HG02973 (cell line): Measurements from ENCODE around the gene SORBS1.
A peak's percentile ranks its signal among the peaks of the same experiment; 100 is the strongest.

ENCODE experiments used
- ATAC-seq: cut with Tn5 transposase; IDR thresholded peaks from one replicate; pipeline ENCODE4 v1.9.1; 2021; ENCODE audit warnings: moderate library complexity; ENCODE audit not compliant: unreplicated experiment

Gene SORBS1

DNA sequence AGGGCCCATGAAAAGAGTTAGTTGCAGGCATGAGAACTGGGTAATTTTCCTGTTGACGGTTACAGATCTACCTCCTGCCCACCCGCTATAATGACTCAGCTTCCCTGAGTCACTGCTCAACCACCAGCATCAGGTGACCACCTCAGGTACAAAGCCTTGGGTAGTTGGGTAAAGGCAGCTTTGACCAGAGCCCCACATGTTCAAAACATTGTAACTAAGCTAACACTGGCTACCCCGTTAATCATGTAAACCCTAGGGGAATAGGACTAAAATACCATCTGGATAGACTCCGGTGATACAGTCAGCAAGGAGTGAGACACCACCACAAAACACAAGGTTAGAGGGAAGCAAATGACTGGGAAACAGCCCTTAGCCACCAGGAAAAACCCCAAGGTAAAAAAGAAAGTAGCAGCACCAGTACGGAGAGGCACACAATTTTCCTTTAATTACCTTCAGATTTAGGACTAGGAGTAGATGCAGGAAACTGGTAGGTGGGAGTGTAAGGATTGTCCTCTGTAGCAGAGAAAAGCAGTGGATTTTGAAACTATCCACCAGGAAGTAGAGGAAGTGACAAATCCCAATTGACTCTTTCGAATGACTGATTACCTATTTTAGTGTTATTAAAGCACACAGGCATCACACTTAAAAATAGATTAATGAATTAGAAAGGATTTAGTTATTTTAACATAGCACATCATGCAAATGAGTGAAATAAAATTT, 166.8 kb downstream of the SORBS1 start:
- ATAC-seq: peak; percentile 62

DNA sequence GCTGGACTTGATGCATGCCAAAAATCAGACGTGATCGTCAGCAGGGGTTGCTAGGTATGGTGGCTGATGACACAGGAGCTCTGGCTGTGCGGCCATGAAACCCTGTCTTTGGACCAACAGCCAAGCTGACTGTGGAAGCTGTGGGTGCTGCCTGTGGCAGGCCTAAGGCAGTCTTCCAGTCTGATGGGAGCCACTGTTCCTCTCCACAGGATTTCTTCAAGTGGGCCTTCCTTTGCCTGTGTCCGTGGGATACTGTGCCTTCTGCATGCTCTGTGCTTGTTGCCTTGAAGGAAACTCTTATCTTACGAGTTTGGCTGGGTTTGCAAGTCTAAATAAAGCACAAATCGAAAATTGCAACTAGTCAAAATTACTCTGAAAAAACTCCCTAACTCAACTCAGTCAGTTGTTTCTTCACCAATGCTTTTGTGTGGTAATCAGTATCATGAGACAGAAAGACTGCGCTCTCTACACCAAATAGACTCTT, 168.4 kb downstream of the SORBS1 start:
- peak; percentile 43 for ATAC-seq

DNA sequence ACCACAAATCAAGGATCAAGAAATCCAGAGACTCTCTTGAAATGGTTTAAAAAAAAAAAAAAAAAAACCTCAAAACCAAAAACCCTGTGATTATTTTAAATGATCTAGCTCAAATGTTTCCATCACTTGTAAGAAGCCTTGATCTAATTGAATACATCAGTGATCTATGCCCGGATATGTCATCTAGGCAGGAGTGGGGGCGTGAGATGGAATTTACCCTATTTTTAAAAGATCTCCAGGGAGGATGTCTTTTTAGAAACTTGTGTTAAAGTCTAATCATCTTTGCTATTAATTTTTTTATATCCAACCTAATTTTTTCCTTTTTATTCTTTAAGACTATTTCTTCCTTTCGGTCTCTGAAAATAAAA, 169.0 kb downstream of the SORBS1 start:
- no peak for ATAC-seq

GRCh38 chr10:95391581-95392216, 169.5 kb downstream of the SORBS1 start:
- ATAC-seq: no peak

- ATAC-seq: no peak
Measured at GRCh38 chr10:95391164-95391563, 170.0 kb downstream of the SORBS1 start.

DNA sequence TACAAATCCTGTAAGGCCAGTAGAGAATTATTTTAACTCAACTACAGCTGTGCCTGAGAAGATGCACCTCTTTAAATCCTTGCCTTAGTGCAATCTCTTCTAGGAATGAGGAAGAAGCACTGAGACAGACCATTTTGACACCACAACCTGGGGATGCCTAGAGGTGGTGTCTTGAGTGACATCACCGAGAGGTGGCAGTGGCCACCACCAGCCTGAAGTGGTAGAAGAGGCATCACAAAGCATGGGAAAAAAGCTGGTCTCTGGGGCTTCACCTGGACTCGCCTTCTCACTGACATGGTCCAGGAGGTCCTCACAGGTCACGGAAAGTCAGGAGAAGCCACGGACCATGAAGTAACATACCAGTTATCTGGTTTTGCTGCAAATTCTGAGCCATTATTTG, 171.2 kb downstream of the SORBS1 start:
- no peak for ATAC-seq

DNA sequence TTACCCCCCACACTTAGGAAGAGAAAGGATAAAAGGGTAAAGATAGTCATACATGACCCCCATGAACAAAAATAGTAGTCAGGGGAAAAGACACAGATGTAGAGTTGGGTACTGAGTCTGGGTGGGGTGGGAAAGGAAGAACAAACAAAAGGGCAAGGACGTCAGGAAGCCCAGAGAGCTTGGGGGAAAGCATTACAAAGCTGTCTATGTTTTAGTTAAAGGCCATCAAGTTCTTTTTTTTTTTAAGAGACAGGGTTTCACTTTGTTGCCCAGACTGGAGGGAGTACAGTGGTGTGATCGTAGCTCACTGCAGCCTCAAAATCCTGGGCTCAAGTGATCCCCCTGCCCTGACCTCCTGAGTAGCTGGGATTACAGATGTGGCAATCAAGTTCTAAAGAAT, 172.0 kb downstream of the SORBS1 start:
- ATAC-seq: no peak

- ATAC-seq: no peak
Measured at GRCh38 chr10:95388539-95388938, 172.6 kb downstream of the SORBS1 start.

- ATAC-seq: no peak
Measured at GRCh38 chr10:95388109-95388471, 173.1 kb downstream of the SORBS1 start.

DNA sequence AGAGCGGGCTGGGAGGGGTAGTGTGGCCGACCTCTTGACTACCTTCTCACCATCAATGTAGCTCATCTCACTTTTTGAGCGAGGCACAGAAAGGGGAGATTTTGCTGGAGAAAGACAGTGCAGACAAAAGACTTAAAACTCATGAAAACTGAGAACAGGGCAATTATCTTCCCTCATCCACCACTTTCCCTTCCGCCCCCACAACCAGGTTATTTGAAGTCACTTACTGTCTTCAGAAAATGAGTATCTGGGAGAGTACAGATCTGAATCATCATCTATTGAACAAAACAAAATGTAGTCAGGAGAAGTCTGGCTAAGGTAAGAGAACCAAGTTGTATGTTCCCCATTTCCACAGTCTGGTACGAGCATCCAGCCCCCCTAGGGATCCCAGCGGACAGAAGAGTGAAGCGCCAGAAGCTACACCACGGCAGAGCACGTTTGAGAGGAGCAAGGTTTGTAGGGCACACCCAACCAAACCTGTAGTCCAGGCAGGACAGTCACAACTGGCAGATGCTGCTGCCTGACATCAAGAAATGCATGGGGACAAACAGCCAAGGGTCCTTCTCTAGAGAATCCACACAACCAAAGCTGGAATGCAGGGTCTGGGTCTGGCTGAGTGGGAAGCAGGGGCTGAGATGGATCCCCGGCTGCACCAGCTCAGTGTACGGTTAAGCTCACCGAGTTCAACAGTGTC, 177.0 kb downstream of the SORBS1 start:
- no peak for ATAC-seq

- no peak for ATAC-seq
Measured at GRCh38 chr10:95382596-95382995, 178.6 kb downstream of the SORBS1 start.

- ATAC-seq: no peak
Measured at GRCh38 chr10:95382174-95382573, 179.0 kb downstream of the SORBS1 start.

- ATAC-seq: no peak
Measured at GRCh38 chr10:95377950-95378349, 183.2 kb downstream of the SORBS1 start.

DNA sequence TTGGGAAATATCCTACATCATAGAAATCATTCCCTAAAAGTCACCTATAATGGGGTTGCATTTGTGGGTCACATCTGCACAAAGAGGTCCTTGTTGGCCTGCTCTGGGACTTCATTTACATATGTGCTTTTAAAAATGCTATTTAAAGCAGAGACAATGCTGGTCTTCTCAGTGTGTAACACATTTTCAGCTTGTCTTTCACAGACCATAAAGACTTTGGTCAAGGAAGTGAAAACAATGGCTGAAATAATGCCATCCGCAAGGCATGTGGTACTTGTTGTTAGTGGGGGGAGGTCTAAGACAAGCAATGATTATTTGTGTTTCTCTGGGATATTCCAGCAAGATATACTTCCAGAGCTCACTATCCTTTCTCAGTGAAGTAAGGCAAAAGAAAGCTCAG, 185.8 kb downstream of the SORBS1 start:
- no peak for ATAC-seq

- peak; percentile 95 for ATAC-seq
Measured at GRCh38 chr10:95374597-95375209, 186.5 kb downstream of the SORBS1 start.

DNA sequence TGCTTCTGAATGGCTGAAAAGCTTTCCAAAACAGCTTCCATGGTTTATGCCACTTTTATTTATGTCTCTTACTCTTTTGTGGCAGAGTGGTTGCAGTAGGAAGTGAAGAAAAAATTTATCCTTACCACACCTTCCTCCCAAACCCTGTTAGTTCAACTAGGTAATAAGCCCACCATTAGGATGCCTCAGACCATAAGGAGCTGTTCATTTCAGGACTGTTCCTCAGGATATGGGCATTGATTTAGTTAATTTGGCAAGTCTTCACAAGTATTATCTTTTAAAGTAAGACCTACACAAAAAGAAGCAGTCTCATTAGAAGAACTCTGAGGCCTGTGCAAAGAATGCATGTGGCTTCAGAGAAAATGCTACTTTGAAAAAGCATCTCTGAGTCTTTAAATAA, 187.5 kb downstream of the SORBS1 start:
- ATAC-seq: no peak

GRCh38 chr10:95364342-95364741, 196.8 kb downstream of the SORBS1 start:
- no peak for ATAC-seq

GRCh38 chr10:95363303-95363912, 197.8 kb downstream of the SORBS1 start:
- peak; percentile 72 for ATAC-seq

- ATAC-seq: no peak
Measured at GRCh38 chr10:95360122-95360714, 201.0 kb downstream of the SORBS1 start.

DNA sequence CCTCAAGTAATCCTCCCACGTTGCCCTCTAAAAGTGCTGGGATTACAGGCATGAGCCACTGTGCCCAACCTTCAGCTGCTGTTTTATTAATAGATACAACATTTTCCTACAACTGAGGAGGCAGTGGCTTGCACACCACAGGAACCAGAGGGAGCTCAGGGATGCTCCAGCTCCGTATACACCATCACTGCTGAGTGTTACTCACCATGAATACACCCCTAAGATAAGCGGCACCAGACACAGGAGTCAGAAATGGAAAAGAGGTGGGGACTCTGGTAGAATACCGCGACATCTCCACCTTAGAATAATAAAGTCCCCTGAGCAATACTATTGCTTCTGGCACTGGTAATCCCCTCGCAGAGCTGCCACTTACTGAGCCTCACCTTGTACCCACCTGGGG, 201.7 kb downstream of the SORBS1 start:
- no peak for ATAC-seq
